HL-60 (cell line): Measurements from ENCODE around the gene BUD23.

Source experiments
- DNase-seq, 2 experiments: peaks; one replicate each; pipeline ENCODE4 v3.0.0-alpha.2; 2010 to 2020; ENCODE audit warnings: low read depth in 1 of 2, low spot score in 1 of 2
- H3K27ac ChIP-seq: fragments of 250-450 bp; sonication (Bioruptor Pico); replicated peaks from 2 replicates; pipeline ENCODE4 v1.5.1; 2020; ENCODE audit warnings: mild to moderate bottlenecking, moderate library complexity
- H3K27me3 ChIP-seq: fragments of 250-450 bp; sonication (Bioruptor Pico); 2 replicates; pipeline ENCODE4 v1.5.1; 2021; ENCODE audit warnings: mild to moderate bottlenecking, moderate library complexity; ENCODE audit not compliant: insufficient read depth, poor library complexity, severe bottlenecking
- H3K4me3 ChIP-seq: replicated peaks from 2 replicates; pipeline ENCODE4 v1.5.1; 2011; ENCODE audit warnings: mild to moderate bottlenecking, control low read depth, low read length; ENCODE audit not compliant: insufficient read depth
- GABPA ChIP-seq: IDR thresholded peaks from 2 replicates; pipeline ENCODE4 v1.6.1; 2012; ENCODE audit warnings: low read depth
- POLR2AphosphoS5 ChIP-seq: IDR thresholded peaks from 2 replicates; pipeline ENCODE4 v1.6.1; 2012; ENCODE audit warnings: low read depth
- SPI1 ChIP-seq: IDR thresholded peaks from 2 replicates; pipeline ENCODE4 v1.6.1; 2012; ENCODE audit warnings: low read depth, mild to moderate bottlenecking, borderline replicate concordance
- TF ChIP-seq, protein P1 (sequence below): IDR thresholded peaks from one replicate; pipeline ENCODE4 v1.5.1; 2011; ENCODE audit warnings: low read length, control low read depth, inconsistent platforms; ENCODE audit not compliant: insufficient read depth
- TF ChIP-seq, protein P2 (sequence below): IDR thresholded peaks from 2 replicates; pipeline ENCODE4 v1.6.1; 2012; ENCODE audit warnings: low read depth; ENCODE audit not compliant: insufficient replicate concordance

BUD23 gene

DNA sequence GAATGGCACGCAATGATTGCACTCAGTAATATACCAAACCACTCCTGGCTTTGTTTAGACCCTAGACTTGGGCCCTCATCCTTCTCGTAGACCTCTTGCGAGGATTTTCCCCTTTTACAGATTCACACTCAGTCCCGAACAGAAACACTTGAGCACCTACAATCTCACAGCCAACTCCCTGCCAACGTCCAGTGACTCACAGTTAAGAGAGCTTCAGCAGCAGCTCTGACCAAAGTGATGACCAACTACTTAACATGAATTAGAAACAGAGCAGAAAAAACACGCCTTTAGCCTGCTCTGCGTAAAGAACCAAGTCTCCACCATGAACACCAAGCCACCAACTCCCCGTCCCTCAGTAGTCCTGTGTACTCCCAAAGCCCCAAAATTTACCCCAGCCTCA lies 2.4 kb upstream of the BUD23 start:
- Histone ChIP-seq H3K27ac (no peak overlapping the region), H3K27me3 (no peaks in the 10 kb centered on the region), H3K4me3 (no peak overlapping the region)
- no peak for DNase-seq
- TF ChIP-seq, protein P1, sequence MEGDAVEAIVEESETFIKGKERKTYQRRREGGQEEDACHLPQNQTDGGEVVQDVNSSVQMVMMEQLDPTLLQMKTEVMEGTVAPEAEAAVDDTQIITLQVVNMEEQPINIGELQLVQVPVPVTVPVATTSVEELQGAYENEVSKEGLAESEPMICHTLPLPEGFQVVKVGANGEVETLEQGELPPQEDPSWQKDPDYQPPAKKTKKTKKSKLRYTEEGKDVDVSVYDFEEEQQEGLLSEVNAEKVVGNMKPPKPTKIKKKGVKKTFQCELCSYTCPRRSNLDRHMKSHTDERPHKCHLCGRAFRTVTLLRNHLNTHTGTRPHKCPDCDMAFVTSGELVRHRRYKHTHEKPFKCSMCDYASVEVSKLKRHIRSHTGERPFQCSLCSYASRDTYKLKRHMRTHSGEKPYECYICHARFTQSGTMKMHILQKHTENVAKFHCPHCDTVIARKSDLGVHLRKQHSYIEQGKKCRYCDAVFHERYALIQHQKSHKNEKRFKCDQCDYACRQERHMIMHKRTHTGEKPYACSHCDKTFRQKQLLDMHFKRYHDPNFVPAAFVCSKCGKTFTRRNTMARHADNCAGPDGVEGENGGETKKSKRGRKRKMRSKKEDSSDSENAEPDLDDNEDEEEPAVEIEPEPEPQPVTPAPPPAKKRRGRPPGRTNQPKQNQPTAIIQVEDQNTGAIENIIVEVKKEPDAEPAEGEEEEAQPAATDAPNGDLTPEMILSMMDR, result no peak
- no peak for TF ChIP-seq POLR2AphosphoS5
- no peak for TF ChIP-seq GABPA
- TF ChIP-seq SPI1, result no peak
- TF ChIP-seq, protein P2, sequence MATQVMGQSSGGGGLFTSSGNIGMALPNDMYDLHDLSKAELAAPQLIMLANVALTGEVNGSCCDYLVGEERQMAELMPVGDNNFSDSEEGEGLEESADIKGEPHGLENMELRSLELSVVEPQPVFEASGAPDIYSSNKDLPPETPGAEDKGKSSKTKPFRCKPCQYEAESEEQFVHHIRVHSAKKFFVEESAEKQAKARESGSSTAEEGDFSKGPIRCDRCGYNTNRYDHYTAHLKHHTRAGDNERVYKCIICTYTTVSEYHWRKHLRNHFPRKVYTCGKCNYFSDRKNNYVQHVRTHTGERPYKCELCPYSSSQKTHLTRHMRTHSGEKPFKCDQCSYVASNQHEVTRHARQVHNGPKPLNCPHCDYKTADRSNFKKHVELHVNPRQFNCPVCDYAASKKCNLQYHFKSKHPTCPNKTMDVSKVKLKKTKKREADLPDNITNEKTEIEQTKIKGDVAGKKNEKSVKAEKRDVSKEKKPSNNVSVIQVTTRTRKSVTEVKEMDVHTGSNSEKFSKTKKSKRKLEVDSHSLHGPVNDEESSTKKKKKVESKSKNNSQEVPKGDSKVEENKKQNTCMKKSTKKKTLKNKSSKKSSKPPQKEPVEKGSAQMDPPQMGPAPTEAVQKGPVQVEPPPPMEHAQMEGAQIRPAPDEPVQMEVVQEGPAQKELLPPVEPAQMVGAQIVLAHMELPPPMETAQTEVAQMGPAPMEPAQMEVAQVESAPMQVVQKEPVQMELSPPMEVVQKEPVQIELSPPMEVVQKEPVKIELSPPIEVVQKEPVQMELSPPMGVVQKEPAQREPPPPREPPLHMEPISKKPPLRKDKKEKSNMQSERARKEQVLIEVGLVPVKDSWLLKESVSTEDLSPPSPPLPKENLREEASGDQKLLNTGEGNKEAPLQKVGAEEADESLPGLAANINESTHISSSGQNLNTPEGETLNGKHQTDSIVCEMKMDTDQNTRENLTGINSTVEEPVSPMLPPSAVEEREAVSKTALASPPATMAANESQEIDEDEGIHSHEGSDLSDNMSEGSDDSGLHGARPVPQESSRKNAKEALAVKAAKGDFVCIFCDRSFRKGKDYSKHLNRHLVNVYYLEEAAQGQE, result no peak

DNA sequence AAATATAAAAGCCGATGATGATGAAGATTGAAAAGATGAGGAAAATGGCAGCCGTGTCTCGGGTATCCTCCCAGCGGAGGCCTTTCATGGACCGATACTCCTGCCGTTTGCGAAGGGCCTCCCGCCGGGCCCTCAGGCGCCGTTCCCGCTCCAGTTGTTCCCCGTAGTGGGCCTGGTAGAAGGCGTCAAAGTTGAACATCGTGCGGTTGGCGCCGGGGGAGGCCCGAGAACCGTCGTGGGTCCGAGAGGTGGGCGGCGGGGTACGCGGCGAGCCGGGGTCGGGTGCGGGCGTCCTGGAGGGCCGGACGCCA lies 697 bp upstream of the BUD23 start:
- H3K4me3 ChIP-seq, result peak overlapping the region; percentile 87
- TF ChIP-seq, protein P2, result no peak
- TF ChIP-seq GABPA (no peak), POLR2AphosphoS5 (no peak), SPI1 (no peak)
- TF ChIP-seq, protein P1, result no peak
- no peaks in the 10 kb centered on the region for H3K27me3 ChIP-seq
- no peak for DNase-seq
- H3K27ac ChIP-seq, result peak overlapping the region; percentile 75

DNA sequence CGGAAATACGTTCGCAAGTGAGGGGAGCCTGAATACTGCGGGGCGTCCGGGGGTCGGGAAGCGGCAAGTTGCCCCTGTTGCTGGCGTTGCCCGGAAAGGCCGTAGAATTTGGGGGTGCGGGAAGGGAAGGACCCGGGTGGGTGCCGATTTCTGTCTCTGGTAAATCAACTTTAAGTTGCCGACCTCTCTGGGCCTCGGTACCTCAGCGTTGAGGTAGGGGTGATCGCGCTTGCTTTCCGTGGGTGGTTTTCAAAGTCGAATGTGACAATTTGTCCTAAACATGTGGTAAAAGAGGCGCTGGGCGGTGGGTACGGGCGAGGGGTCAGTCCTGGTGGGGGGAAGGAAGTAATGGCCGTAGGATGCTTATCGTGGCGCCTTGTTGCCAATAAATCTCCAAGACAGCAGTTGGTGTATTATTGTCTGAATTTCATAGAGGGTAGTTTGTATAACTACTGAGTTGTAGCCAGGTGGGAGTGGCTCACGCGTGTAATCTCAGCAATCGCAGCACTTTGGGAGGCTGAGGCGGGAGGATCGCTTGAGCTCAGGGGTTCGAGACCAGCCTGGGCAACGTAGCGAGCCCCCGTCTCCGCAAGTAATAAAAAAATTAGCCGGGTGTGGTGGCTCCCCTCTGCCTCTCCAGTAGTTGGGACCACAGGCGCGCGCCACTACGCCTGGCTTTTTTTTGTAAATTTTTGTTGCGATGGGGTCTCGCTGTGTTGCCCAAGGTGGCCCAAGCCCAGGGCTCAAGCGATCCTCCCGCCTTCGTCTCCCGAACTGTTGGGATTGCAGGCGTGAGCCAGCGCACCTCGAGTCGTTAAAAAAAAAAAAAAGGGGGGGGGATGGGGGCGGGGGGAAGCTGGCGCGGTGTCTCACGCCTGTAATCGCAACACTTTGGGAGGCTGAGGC lies 644 bp downstream of the BUD23 start:
- no peak for DNase-seq
- no peaks in the 10 kb centered on the region for H3K27me3 ChIP-seq
- no peak for TF ChIP-seq POLR2AphosphoS5
- TF ChIP-seq, protein P2, result no peak
- TF ChIP-seq SPI1, result no peak
- TF ChIP-seq, protein P1, result no peak
- TF ChIP-seq GABPA, result no peak
- peak overlapping the region; percentile 87 for H3K4me3 ChIP-seq
- peak overlapping the region; percentile 75 for H3K27ac ChIP-seq
